ENCODE results near the gene VAV2.

The VAV2 gene

DNA sequence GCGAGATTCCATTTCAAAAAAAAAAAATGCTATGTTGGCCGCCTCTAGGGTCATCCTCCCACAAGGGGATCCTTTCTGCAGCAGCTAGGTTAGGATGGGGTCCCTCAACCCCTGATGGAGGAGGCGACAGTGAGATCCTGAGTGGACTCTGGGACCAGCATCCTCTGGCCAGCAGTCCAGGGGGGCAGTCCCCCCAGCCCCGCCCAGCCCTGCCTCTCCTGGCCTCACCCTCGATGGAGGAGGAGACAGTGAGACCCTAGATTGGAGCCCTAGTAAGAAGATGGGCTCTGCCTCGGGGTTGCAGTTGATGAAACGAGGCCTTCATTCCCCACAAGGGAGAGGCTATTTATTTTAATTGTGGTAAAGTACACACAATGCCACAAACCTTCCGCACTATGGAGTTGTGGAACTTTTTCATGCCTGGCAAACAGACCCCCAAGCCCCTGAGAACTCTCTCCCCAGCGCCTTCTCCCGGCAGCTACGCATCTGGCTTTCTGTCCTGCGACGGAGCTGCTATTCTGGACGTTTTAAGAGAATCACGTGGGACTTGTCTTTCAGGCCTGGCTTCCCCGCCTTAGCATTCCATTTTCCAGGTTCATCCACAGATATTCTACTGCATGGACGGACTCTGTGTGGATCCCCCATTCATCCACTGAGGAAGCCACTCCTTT lies 15.8 kb downstream of the VAV2 start:
- no peak for DNase-seq (ENCODE audit: extremely low read depth, low read depth)
- TF ChIP-seq, protein P1, sequence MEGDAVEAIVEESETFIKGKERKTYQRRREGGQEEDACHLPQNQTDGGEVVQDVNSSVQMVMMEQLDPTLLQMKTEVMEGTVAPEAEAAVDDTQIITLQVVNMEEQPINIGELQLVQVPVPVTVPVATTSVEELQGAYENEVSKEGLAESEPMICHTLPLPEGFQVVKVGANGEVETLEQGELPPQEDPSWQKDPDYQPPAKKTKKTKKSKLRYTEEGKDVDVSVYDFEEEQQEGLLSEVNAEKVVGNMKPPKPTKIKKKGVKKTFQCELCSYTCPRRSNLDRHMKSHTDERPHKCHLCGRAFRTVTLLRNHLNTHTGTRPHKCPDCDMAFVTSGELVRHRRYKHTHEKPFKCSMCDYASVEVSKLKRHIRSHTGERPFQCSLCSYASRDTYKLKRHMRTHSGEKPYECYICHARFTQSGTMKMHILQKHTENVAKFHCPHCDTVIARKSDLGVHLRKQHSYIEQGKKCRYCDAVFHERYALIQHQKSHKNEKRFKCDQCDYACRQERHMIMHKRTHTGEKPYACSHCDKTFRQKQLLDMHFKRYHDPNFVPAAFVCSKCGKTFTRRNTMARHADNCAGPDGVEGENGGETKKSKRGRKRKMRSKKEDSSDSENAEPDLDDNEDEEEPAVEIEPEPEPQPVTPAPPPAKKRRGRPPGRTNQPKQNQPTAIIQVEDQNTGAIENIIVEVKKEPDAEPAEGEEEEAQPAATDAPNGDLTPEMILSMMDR (IDR thresholded peaks at IDR 0.05; ENCODE audit: low read depth, low read length, missing control alignments), result no peak
- no peak overlapping the region for H3K4me3 ChIP-seq (replicated peaks; ENCODE audit: low read depth, low read length)

DNA sequence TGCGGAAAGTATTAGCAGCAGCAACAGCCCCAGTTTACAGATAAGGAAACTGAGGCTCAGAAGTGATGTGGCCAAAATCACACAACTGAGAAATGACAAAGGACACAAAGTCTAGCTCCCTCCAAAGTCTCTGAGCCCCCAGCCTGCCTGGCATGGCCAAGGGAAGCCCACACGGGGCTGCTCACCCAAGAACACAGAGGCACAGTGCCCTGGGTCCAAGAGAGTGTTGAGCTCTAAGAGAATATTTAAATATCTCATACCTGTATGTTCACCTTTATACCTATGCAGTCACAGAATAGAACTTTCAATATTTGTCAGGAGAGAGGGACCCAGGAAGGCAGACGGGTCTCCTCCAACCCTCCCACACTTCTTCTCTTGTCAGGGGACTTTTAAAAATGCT lies 16.6 kb downstream of the VAV2 start:
- TF ChIP-seq, protein P1 (IDR thresholded peaks at IDR 0.05; ENCODE audit: low read depth, low read length, missing control alignments), result no peak
- DNase-seq (ENCODE audit: extremely low read depth, low read depth), result no peak
- H3K4me3 ChIP-seq (replicated peaks; ENCODE audit: low read depth, low read length), result no peak overlapping the region

DNA sequence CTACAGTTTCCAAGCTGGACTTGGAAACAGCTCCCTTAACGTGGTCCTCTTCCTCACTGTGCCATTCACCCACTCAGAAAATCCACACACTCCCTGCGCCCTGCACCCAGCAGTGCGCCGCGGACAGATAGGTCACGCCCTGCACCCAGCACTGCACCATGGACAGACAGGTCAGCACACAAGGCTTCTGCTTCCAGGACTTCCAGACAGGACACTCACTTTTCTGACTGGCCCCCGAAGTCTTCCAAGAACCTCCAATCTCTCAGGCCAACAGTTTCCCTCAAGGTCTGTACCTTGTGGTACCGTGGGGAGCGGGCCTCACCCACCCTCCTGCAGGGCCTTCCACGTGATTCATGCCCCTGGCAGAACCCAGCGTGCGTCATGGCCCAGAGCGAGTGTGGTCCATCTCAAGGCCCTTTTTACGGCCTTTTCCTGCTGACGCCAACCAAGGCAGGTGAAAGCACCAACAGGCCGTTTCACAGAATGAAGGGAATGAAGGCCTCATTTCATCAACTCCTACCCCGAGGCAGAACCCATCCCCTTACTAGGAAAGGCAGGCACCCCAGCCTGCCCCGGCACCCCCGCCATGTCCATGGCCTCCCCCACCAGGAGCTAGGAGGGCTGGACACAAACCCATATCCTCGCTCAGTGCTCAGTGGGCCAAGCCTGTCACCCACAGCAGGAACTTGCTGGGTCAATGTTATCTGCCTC lies 17.3 kb downstream of the VAV2 start:
- H3K4me3 ChIP-seq (replicated peaks; ENCODE audit: low read depth, low read length), result no peak overlapping the region
- TF ChIP-seq, protein P1 (IDR thresholded peaks at IDR 0.05; ENCODE audit: low read depth, low read length, missing control alignments), result no peak
- no peak for DNase-seq (ENCODE audit: extremely low read depth, low read depth)

DNA sequence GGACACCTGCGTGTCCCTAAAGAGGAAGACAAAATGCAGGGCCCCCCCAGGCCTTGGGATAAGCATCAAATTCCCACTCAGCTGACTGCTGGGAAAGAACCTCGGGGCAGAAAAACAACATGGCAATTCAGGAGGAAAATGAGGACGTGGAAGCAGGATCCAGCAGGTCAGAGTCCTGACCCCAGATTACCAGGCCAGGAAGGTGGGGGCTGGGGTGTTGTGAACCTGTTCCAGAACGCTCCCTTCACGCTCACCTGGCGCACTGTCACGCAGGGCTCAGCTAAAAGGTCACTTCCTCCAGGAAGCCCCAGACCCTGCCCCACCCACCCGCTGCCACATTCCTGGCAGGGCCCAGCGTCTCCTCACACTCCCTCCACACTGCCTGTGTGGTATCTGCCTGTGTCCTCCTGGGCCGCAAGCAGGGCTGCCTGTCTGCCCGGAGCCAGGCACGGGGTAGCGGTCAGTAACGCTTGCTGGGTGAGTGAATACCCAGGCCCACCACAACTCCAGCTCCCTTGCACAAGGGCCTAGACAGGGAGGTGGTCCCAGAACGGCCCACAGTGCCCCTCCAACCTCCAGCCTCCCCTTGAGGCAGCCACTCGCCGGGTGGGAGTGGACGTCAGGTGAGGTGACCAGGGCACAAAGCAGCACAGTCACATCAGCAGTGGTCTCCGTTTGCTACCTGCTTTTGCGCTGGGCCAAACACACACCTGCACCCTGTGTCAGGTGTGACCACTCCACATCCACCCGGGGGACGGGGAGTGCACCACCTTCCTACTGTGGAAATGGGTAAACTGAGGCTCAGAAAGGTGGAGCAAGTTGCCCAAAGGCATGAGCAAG lies 18.1 kb downstream of the VAV2 start:
- H3K4me3 ChIP-seq (replicated peaks; ENCODE audit: low read depth, low read length), result no peak overlapping the region
- TF ChIP-seq, protein P1 (IDR thresholded peaks at IDR 0.05; ENCODE audit: low read depth, low read length, missing control alignments), result no peak
- DNase-seq (ENCODE audit: extremely low read depth, low read depth), result no peak

DNA sequence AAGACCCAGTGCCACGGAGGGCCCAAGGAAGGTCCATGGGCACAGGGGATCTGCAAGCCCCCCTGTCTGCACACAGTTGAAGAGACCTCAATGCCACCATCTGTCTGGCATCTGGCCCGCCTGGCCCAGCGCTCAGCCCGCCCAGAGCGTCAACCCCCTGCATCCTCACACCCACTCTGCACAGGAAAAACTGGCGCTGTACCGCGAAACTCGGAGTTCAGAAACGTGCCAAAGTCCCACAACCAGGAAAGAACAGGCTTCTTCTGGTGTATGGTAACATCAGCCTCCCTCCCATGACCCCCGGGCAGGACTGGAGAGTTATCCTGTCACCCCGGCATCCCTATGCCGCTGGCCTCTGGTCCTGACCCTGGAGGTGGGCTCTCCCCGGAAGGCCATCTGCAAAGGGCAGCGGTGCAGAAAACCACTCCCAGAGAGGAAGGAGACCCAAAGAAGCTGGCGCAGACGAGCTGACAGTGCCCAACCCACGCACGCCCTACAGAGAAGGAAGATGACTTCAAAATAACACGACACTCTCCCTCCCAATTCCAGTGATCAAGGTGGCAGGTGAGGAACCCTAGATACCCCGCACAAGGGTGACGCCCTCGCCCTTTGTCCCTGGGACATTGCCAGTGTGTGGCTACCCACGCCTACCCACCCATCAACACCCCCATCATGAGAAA lies 18.9 kb downstream of the VAV2 start:
- TF ChIP-seq, protein P1 (IDR thresholded peaks at IDR 0.05; ENCODE audit: low read depth, low read length, missing control alignments), result no peak
- no peak overlapping the region for H3K4me3 ChIP-seq (replicated peaks; ENCODE audit: low read depth, low read length)
- no peak for DNase-seq (ENCODE audit: extremely low read depth, low read depth)
